HG03039 (cell line): Measurements from ENCODE around the gene BCL3.

Experiments
- ATAC-seq: cut with Tn5 transposase; IDR thresholded peaks from one replicate; pipeline ENCODE4 v1.9.1; 2021; ENCODE audit warnings: mild to moderate bottlenecking, moderate library complexity; ENCODE audit not compliant: unreplicated experiment

The BCL3 gene

DNA sequence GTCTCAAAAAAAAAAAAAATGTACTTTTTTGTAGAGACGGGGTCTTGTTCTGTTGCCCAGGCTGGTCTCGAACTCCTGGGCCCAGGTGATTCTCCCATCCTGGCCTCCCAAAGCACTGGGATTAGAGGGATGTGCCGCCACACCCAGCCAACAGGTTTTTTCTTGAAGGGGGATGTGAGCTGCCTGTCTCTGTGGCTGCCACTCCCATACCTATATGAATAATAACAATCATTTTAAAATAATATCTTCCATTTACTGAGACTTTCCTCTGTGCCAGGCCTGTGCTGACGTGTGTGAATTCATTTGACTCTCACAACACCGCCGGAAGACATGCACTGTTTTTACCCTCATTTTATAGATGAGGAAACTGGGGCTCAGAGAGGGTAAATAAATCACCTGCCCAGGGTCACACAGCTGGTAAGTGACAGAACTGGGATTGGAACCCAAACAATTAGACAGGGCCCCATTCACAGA, 7.2 kb upstream of the BCL3 start:
- ATAC-seq, result no peak

DNA sequence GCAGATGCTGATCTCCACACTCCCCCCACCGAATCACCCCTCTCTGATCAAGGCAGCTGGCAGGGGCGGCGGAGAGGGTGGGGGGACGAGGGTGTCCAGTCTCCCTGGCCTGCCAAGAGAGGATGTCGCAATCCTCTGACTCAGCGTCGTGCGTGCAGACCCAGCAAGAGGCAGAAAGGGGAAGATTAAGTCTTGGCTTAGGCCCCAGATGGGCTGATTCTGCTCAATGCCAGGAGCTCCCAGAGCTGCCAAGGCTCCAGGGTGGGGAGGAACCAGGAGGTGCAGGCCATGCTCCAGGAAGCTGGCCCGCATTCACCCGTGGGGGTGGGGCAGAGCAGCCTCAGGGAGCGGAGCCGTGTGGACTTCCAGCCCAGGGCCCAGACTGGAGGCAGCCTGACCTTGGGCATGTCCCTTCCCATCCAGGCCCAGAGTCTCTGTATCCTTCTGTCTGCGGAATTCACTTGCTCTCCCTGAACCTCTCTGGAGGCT, 6.6 kb upstream of the BCL3 start:
- ATAC-seq, result no peak

DNA sequence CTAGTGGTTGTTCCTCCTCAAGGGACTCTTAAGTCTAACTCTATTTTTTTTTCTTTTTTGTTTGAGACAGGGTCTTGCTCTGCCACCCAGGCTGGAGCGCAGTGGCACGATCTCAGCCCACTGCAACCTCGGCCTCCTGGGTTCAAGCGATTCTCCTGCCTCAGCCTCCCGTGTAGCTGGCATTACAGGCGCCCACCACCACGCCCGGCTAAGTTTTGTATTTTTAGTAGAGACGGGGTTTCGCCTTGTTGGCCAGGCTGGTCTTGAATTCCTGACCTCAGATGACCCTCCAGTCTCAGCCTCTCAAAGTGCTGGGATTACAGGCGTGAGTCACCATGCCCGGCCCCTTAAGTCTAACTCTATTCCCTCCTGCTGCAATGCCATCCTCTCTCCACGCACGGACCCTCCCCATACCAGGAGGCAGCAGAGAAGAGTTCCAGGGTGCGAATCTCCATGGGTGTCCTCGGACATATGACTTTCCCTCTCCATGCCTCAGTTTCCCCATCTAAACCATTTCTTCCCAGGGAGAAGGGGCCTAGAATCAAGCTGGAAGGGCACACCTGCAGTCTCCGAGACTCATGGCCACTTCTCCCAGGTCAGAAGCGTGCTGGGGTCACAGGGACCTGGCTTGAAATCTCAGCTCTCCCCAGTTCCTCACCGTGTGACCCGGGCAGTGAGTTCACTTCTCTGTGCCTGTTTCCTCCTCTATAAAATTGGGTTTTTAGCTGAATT, 6.0 kb upstream of the BCL3 start:
- ATAC-seq, result no peak

DNA sequence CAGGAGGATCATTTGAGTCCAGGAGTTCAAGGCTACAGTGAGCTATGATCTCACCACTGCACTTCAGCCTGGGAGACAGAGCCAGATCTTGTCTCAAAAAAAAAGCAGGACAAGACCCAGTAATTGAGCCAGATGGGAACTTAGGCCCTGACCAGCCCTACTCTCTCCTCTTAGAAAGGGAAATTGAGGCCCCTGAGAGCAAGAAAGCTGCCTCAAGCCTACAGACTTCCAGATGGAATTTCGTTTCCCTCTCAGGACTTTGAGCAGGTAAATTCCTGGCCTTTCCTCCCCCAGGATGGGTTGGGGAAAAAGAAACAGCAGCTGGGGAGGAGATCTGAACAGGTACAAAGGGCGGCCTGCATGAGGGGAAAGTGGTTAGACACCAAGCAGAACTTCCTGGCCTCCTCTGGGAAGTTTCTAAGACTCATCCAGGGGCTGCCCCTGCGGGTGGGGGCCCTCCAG, 3.6 kb upstream of the BCL3 start:
- no peak for ATAC-seq

DNA sequence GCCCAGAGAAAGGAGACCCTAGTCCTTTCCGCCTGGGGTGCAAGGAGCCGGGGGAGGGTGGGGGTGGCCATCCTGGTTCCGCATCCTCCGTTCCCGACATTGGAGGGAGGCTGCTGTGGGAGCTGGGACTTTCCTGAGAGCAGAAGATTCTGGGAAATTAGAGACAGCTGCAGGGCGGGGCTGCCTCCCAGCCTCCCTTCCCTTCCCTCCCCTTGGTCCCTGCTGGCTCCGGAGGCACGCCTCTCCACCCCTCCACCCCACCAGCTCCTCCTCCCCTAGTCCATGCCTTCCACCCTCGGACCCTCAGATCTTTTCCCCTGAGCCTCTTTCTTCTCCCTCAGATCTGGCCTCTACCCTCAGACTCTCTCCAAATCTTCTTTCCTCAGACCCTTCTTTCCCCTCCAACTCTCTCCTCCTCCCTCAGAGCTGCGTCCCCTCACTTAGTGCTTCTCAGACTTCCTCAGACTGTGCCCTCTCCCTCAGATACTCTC, 3.1 kb upstream of the BCL3 start:
- no peak for ATAC-seq

DNA sequence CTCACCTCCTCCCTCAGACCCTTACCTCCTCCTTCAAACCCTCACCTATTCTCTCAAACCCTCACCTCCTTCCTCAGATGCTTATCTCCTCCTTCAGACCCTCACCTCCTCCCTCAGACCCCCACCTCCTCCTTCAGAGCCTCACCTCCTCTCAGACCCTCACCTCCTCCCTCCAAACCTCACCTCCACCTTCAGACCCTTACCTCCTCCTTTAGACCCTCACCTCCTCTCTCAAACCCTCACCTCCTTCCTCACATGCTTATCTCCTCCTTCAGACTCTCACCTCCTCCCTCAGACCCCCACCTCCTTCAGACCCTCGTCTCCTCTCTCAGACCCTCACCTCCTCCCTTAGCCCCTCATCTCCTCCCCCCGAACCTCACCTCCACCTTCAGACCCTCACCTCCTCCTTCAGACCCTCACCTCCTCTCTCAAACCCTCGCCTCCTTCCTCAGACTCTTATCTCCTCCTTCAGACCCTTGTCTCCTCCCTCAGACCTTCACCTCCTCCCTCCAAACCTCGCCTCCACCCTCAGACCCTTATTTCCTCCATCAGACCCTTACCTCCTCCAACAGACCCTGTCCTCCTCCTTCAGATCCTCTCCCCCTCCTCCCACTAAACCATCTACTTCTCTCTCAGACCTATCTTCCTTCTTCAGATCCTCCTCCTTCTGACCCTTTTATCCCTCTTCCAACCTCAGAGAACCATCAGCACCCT, 2.5 kb upstream of the BCL3 start:
- no peak for ATAC-seq

DNA sequence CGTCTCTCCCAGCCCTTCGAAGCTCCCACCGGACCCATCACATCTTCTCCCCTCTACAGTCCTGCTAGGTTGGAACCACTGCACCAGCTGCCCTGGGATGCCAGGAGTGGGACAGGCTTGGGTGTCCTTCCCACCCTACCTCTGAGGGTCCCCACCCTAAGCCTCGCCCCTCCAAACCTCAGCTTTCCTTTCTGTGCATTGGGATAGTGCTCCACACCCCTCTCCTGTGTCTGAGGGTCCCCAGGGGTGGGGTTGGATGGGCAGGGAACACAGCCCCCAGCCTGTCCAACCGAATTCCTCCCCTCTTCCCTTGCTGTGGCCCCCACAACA, 1.9 kb upstream of the BCL3 start:
- no peak for ATAC-seq

DNA sequence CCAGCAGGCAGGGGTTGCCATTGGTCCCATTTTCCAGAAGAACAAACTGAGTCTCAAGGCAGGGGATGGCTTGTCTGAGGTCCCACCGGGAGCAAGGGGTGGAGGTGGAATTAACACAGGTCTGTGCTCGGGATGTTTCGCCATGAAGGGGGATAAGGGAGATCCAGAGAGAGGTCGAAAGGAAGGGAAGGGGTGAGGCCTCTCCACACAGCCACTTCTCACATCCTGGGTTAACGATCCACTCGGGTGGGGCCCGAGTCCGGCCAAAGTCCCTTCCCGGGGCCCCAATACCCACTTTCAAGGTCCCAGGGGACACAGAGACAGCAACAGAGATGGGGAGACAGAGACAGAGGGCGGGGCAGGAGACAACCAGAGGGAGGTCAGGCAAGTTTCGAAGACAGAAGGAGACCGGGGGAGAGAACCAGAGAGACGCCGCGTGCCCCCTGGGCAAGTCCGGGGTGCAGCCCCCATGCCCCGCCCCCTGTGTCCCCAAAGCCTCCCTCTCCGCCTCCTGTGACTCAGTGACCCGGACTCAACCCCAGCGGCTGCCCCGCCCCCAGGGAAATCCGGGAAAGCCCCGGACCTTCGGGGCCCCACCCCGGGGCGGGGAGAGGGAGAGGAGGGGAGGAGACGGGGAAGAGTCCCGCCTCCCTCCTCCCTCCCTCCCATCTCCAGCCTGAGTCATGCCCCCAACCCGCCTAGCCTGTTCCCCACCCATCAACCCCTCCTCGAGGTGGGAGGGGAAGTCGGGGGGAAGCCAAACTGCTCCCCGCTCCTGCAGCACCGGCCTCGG, 1.4 kb upstream of the BCL3 start:
- ATAC-seq, result no peak

DNA sequence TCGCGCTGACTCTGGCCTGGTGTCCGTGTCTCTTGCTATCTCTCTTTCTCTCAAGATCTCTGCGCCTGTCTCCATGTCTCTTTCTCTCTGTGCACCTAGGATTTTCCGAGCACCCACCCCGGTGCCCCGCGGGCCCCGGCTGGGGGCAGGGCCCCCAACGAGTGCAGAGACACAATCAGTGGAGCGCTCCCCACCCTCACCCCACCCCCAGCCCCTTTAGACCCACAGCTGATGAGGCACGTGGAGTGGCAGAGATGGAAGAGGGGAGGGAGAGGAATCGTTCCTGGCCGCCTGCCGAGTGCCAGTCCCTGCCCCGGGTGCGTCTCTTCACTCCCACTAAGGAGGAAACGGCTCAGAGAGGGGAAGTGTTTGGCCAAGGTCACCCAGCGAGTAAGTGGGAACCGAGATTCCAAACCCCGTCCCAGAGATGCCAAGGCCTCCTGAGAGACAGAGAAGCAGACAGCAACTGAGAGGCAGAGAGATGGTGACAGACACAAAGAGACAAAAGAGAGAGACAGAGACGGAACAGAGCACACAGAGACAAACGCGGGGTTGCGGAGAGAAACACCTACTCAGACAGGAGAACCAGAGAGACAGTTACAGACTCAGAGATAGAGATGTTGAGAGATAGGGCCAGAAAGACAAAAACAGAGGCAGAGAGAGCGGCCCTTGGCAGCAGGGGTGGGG, 626 bp upstream of the BCL3 start:
- no peak for ATAC-seq

DNA sequence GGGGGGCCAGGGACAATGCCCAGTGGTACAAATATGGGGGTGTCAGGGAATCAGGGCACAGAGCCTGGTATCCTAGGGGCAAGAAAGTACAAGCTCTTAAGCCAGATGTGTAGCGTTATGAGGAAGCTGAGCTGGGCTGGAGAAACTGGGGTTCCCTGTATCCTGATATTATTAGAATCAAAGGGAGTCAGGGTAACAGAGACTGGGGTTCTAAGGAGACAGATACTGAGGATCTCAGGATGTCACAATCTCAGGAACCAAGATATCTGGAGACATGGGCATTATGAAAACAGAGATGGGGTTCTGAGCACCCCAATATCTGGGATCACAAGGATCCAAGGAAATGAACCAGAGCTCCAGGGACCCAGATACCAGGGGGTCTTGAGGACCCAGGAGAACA, 784 bp downstream of the BCL3 start:
- no peak for ATAC-seq

DNA sequence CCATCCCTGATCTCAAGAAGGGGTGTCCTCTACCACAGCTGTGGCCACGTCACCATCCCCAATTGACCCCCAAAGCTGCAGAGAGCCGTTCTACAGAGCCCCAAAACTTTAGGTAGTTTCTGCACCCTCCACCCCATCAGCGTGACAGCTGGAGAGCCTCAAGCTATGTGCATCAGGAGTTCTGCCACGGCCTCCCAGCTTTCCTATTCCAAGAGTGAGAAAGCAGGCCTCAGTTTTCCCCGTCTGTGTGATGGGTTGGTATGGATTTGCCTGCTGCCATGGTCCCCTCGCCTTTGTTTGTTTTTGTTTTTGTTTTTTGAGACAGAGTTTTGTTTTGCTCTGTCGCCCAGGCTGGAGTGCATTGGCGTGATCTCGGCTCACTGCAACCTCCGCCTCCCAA, 1.5 kb downstream of the BCL3 start:
- ATAC-seq, result no peak

DNA sequence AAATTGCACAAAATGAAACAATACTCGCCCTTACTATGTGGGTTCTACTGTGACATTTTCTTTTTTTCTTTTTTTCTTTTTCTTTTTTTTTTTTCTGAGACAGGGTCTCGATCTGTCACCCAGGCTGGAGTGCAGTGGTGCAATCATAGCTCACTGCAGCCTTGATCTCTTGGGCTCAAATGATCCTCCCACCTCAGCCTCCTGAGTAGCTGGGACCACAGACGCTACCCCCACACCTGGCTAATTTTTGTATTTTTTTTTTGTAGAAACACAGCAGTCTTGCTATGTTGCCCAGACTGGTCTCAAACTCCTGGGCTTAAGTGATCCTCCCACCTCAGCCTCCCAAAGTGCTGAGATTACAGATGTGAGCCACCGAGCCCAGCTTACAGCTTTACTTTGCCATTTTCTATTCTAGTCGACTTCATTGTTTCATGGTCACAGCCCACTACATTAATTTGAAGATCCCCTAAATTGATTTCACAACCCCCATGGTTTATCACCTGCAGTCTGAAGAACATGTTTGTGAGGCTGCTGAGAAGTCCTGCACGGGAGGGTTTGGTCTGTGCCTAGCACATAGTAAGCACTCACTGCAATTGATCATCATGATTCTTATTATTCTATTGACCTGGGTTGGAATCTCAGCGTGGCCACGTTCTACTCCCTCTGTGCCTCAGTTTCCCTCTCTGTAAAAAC, 3.8 kb downstream of the BCL3 start:
- ATAC-seq, result no peak

DNA sequence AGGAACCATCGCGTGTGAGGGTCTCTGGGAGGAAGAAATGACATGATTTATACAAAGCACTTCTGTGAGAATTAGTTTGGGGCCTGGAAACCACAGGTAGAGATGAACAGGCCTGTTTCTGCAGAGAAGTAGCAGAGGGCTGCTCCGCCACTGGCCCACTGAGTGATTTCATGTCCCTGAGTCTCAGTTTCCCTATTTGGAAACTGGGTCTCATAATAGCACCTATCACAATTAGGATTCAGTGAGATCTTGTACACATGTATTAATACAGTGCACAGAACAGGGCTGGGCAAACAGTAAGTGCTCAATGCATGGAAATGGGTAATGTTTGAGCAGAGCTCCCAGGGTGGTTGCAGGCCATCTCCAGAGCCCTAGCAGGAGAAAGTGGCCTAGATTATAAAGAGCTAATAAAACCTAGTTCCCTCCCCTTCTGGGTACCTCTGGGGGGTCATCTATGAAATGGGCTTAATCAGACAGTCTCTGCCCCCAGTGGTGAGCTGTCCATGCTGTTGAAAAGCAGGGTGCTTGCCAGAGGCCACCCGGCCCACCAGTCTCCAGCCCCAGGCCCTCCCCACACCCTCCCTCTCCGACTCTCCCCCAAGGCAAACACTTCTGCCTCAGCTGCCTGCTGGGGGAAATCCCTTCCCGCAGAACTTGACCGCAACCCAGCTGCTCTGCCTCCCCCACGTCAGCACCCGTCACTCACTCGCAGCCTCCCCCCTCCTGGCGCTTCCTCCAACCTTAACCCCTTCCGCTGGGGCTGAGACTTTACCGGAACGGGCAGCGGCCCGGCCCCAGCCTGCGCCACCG, 4.5 kb downstream of the BCL3 start:
- ATAC-seq, result peak; percentile 47

DNA sequence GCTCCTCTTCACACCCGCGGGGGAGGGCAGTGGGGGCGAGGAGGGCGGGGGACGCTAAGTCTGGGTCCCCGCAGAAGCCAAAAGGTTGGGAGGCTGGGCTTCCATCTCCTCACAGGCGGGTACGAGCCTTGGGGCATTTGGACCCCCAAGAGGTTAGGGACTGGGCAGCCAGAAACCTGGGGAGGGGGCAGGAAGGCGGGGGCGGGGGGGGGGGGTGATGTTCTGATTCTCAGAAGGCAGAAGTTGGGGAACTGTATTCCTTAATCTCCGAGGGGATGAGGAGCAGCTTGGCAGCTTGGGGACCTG, 5.1 kb downstream of the BCL3 start:
- no peak for ATAC-seq

DNA sequence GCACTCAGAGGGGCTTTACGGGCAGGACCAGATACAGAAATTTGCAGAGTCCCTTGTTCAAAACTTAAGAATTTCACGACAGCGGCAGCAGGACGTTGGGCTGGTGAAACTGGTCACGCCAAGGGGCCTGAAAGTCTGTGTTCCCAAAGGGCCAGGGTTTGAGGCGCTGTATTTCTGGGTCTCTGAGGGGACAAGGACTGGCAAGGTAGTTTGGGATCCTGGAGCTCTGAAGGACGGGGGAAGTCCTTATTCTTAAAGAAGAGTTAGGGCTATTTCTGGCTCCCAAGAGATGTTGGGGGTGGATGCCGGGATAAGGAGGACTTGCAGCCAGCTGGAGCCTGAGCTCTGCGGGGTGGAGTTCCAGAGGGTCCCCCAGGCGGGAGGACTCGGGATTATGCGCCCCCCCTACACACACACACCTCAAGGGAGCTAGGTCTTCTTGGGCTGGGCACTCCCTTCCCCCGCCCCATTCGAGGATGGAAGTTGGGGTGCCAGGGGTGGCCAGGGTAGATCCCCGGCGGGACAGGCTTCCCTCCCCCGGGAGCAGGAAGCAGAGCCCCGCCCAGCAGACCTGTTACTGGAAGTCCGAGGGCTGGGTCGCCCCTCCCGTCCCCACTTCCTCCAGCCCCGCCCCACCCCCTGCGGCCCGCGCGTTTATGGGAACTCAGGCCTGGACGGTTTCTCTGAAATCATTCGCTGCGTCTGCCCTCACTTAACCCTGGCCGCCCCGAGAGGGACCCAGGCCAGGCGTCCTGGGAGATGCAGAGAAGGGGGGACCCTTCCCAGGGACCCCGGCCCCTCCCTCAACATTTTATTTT, 5.6 kb downstream of the BCL3 start:
- ATAC-seq, result no peak

DNA sequence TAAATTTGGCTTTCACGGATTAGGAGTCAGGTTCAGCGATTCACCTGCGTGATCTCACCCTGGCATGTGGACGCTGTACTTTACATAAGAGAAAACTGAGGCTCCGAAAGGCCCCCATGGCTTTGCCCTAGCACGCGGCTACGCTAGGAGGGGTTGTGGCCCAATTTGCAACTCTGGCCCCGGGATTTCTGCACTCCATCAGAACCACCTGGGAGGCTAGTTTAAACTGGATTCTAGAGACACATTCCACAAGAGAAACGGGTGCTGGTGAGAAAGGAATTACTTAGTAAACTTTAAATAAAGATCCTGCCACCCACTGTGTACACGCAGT, 6.2 kb downstream of the BCL3 start:
- no peak for ATAC-seq

DNA sequence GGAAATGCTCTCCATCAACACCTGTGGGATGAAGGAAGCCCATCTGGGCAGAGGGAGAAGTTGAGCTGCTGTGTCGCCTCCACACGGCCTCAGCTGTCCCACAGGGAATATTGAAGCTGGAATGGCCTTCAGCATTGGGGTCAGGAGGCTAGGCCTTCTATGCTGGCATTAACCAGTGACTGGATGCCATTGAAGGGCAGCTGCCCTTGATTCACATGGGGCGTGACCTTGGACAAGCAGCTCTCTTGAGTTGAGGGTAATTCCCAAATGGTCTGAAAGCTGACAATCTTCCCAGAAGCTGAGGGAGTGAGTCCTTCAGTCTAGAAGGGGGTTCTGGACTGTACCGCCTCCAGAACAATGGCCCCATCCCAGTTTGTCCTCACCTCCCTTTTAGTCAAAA, 6.7 kb downstream of the BCL3 start:
- no peak for ATAC-seq

DNA sequence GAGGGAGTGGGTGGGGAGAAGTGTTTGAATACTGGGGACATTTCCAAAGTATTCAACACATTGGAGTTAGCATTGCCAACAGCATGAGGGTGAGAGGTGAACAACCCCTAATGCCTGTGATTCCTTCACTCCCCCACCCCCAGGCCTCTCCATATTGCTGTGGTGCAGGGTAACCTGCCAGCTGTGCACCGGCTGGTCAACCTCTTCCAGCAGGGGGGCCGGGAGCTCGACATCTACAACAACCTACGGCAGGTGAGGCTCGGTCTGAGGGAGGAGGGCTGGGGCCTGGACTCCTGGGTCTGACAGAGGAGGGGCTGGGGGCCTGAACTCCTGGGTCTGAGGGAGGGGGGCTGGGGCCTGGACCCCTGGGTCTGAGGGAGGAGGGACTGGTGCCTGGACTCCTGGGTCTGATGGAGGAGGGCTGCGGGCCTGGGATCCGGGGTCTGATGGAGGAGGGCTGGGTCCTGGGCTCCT, 7.6 kb downstream of the BCL3 start:
- no peak for ATAC-seq
